HG03139 (cell line): Measurements from ENCODE around the gene FCRLB.
"Not testable (repeated sequence)": the region's sequence is repeated elsewhere in the genome, so short reads cannot be mapped to it uniquely, and the experiment has no call there.

Experiments
- ATAC-seq: cut with Tn5 transposase; IDR thresholded peaks from one replicate; pipeline ENCODE4 v1.9.1; 2021; ENCODE audit not compliant: unreplicated experiment

Gene FCRLB

GRCh38 chr1:161718559-161719324 lies 2.6 kb upstream of the FCRLB start:
- peak; percentile 48 for ATAC-seq

DNA sequence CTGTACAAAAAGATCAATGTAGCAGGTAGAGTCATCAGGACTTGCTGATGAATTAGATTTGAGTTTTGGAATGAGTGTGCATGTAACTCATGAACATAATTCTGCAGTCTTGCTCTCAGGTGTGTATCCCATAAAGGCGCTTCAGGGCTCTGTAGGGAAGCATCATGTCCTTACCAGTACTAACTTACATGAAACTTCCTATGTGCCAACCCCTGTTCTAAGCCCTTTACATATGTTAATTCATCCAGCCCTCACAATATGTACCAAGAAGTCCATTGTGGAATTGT lies 2.1 kb upstream of the FCRLB start:
- peak; percentile 27 for ATAC-seq

DNA sequence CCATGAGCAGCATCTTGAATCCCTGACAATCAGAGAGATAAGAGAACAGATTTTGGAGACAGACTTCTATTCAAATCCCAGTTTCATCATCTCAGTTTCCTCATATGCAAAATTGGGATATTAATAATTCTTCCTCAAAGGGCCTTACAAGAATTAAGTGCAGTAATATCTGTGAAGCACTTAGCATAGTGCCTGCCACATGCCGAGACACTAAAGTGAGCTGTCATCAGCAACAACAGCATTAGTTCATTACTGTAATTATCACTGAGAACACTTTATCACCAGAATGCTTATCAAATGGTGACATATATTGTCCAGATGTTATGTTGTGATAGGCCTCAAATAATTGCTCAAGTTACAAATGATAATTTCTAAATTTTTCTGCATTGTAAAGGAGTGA lies 922 bp upstream of the FCRLB start:
- ATAC-seq: no peak

- no peak for ATAC-seq
Measured at GRCh38 chr1:161721738-161722343, 497 bp downstream of the FCRLB start.

DNA sequence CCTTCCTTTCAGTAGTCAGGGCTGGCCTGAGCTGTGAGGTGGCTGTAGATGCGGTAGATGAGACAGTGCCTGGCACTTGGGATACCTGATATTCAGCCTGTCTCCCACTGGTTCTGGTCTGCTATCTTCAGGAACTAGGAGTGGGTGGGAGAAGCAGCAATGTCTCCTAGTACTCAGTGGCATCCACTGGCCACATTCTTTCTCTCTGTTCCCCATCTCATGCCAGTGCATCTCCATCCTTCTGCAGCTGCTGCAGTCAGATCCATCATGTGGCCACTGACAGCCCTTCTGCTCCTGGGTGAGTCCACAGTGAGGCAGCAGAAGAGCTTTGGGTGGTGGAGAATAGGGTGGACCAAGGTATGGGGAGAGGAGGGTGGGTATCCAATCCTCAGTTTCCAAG lies 1.1 kb downstream of the FCRLB start:
- no peak for ATAC-seq

DNA sequence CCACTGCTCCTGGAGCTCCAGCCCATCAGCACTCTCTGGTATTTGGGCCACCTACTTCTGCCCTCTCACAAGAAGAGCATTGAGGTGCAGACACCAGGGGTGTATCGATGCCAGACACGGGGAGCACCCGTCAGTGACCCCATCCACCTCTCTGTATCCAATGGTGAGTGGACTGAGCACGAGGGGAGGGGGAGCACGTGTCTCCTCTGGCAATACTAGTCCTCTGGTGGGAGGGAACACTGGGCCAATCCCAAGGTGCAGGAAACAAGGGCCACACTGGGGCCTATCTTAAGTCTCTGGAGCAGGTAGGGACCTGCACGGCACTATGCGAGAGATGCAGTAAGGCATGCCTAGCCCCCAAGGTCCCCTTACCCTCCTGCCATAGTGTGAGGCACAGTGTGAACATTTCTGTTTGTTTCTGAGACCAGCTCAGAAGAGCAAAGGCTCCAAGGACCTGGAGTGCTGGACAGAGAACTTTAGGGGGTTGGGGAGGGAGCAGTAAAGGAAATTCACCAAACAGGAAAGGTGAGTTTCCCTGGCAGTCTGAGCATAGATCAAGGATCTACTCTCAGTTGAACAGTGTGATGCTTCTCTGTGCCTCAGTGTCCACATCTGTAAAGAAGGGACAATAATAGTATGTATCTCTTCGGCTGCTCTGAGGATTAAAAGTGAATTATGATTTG lies 2.3 kb downstream of the FCRLB start:
- ATAC-seq: no peak

DNA sequence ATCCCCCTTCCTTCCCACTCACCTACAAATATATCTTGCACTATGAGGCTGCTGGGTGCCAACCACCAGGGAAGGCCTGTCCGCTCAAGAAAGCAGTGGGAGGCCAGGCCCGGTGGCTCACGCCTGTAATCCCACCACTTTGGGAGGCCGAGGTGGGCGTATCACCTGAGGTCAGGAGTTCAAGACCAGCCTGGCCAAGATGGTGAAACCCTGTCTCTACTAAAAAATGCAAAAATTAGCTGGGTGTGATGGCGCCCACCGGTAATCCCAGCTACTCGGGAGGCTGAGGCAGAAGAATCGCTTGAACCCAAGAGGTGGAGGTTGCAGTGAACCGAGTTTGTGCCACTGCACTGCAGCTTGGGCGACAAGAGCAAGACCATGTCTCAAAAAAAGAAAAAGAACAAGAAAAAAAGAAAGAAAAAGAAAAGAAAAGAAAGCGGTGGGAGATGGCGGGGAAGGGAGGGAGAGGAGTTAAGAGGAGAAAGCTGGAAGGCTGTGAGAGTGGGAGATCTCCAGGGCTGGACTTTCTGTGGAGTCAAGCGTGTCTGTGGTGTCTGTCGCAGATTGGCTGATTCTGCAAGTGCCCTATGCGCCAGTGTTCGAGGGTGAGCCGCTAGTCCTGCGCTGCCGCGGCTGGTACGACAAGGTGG lies 4.0 kb downstream of the FCRLB start:
- ATAC-seq: not testable (repeated sequence)

GRCh38 chr1:161725908-161726472 lies 4.6 kb downstream of the FCRLB start:
- peak; percentile 18 for ATAC-seq

- ATAC-seq: peak; percentile 49
Measured at GRCh38 chr1:161726473-161727255, 5.3 kb downstream of the FCRLB start.

DNA sequence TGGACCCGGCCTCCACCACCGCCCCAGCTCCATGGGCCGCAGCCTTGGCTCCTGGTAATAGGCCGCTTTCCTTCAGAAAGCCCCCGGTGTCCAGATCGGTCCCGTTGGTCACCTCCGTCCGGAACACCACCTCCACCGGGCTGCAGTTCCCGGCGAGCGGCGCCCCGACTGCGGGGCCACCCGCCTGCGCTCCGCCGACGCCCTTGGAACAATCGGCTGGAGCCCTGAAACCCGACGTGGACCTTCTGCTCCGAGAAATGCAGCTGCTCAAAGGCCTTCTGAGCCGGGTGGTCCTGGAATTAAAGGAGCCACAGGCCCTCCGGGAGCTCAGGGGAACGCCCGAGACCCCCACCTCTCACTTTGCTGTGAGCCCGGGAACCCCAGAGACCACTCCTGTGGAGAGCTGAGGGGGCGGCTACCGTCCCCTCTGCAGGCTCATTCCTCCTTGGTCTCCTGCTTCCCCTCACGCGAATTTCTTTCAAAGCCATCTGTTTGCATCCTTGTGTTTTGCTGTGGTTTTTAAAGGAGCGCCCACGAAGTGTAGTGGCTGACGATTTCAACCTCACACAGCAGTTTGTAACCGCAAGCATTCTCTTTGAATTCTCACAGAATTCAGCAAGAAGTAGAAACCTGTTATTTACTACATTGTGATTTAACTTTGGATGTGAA lies 6.0 kb downstream of the FCRLB start:
- no peak for ATAC-seq

DNA sequence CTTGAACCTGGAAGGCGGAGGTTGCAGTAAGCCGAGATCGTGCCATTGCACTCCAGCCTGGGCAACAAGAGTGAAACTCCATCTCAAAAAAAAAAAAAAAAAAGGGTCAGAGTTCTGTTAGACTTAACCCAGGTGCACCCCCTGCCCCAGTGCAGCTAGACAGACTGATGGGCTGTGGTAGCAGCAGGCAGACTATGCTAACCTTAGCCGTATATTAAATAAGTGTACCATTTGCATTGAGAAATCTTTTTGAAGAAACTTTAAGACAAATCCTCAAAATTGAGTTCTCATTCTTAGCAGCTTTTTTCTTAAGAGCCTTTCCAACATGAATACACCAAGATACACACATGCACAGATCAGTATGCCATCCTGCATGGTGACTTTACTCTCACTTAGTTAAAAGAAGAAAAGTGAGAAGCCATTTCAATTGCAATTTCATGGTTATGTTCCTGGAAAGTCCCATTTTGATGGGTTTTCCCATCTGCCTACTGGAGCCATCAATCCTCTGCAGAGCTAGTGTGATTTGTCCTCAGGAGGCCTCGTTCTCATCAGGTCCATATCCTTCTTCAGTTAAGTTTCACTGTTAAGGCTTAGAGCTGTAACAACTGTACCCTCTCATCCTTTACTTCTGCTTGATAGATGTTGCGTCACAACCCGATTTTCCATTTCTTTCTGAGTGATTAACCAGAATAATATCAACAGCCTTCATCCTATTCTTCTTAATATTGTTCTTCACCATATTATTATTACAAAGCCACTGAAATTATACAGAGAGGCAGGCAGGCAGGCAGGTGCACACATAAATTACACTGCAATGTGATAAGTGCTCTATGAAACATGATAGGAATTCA lies 7.3 kb downstream of the FCRLB start:
- ATAC-seq: no peak

DNA sequence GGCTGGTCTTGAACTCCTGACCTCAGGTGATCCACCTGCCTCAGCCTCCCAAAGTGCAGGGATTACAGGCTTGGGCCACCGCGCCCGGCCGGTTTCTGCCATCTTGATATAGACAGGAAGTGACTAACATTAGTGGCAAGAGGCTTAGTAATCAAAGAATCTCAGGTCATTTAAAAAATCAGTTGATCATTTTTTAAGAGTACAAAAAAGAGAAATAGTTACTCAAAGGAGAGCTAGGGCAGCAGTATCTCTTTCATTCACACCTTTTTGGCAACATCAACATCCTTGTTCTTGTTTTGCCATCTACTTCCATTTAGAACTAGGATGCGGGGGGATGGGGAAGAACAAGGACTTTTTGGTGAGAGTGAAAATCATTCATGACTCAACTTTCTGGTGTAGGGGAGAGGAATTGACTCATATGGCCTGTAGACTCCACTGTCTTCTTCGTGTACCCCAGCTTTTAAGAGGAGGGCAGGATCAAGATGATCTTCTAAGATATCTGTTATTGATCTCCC lies 8.8 kb downstream of the FCRLB start:
- no peak for ATAC-seq

- ATAC-seq: no peak
Measured at GRCh38 chr1:161731241-161731640, 9.9 kb downstream of the FCRLB start.

GRCh38 chr1:161731981-161732718 lies 10.8 kb downstream of the FCRLB start:
- ATAC-seq: no peak

DNA sequence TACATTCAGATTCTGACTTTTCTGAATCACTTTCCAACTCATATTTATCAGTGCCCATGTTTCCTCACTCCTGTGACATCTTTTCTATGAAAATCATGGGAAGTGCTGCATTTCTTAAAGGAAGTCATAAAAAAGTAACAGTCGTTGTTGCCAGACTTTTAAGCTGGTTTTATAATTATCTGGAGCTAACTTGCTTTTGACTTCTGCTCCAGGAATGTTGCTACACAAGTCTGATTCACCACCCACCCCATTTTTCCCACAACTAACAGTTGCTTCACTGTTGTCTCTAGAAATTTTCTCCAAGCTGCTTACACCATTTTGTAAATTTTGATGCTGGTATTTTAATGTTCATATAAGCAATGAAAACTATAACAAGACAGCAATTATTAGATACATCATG lies 12.2 kb downstream of the FCRLB start:
- no peak for ATAC-seq

DNA sequence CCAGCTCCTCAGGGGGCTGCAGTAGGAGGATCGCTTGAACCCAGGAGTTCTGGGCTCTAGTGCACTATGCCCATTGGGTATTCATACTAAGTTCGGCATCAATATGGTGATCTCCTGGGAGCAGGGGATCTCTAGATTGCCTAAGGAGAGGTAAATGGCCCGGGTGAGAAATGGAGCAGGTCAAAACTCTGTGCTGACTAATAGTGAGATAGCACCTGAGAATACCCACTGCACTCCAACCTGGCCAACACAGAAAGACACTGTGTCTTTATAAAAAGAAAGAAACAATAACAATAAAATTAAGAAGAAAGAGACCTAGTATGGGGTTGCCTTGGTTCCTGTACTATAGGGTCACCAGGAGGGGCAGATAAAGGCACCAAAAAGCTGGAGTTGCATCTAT lies 14.5 kb downstream of the FCRLB start:
- no peak for ATAC-seq

- ATAC-seq: no peak
Measured at GRCh38 chr1:161736335-161736969, 15.1 kb downstream of the FCRLB start.

GRCh38 chr1:161737625-161738024 lies 16.3 kb downstream of the FCRLB start:
- ATAC-seq: no peak
